OCI-LY3 (cell line): ENCODE data around the gene CD19.

Source experiments
- H2AFZ ChIP-seq: fragments of 200-600, 300-600 bp; shearing (Covaris generic); 2 replicates; pipeline ENCODE4 v1.6.0; 2014; ENCODE audit warnings: antibody characterized with exemption, low read depth, low read length
- H3K27ac ChIP-seq: fragments of 200-600, 300-600 bp; sonication (generic); 2 replicates; pipeline ENCODE4 v1.5.1; 2014; ENCODE audit warnings: mild to moderate bottlenecking, low read length, moderate library complexity, mixed read lengths
- H3K27me3 ChIP-seq: fragments of 200-600, 300-600 bp; sonication (generic); 2 replicates; pipeline ENCODE4 v1.6.1; 2014; ENCODE audit warnings: low read depth, low read length, mixed read lengths
- H3K36me3 ChIP-seq: fragments of 200-600, 300-600 bp; sonication (generic); replicated peaks from 2 replicates; pipeline ENCODE3; 2014; ENCODE audit warnings: low read depth, low read length, mixed read lengths
- H3K4me1 ChIP-seq: fragments of 300-600, 200-600 bp; sonication (generic); 2 replicates; pipeline ENCODE4 v1.6.1; 2014; ENCODE audit warnings: low read length, mixed read lengths
- H3K4me2 ChIP-seq: fragments of 200-600, 300-600 bp; sonication (generic); 2 replicates; pipeline ENCODE4 v1.6.1; 2014; ENCODE audit warnings: low read length, mixed read lengths
- H3K4me3 ChIP-seq: fragments of 300-600, 200-600 bp; sonication (generic); 2 replicates; pipeline ENCODE4 v1.5.1; 2014; ENCODE audit warnings: antibody characterized with exemption, mild to moderate bottlenecking, low read length, moderate library complexity
- H3K79me2 ChIP-seq: fragments of 300-600, 200-600 bp; shearing (Covaris generic); 2 replicates; pipeline ENCODE4 v1.6.1; 2014; ENCODE audit warnings: mild to moderate bottlenecking, low read length, mixed read lengths
- H3K9ac ChIP-seq: fragments of 300-600, 200-600 bp; shearing (Covaris generic); 2 replicates; pipeline ENCODE4 v1.6.0; 2014; ENCODE audit warnings: mild to moderate bottlenecking, low read length, moderate library complexity
- H3K9me3 ChIP-seq: fragments of 200-600, 300-600 bp; shearing (Covaris generic); 2 replicates; pipeline ENCODE4 v1.6.1; 2014; ENCODE audit warnings: low read length, mixed read lengths; ENCODE audit not compliant: insufficient read depth
- H4K20me1 ChIP-seq: fragments of 200-600, 300-600 bp; sonication (generic); 2 replicates; pipeline ENCODE4 v1.6.1; 2016; ENCODE audit warnings: low read length, mixed read lengths; ENCODE audit not compliant: insufficient read depth
- EZH2phosphoT487 ChIP-seq: fragments of 200-600 bp; shearing (Covaris generic); IDR thresholded peaks from 2 replicates; pipeline ENCODE4 v1.6.1; 2018; ENCODE audit warnings: antibody characterized with exemption, mixed run types, low read depth
- TF ChIP-seq, protein P1 (sequence below): fragments of 200-600, 300-600 bp; sonication (generic); IDR thresholded peaks from 2 replicates; pipeline ENCODE4 v1.5.1; 2014; ENCODE audit warnings: antibody characterized with exemption, low read length, low read depth

Gene CD19

DNA sequence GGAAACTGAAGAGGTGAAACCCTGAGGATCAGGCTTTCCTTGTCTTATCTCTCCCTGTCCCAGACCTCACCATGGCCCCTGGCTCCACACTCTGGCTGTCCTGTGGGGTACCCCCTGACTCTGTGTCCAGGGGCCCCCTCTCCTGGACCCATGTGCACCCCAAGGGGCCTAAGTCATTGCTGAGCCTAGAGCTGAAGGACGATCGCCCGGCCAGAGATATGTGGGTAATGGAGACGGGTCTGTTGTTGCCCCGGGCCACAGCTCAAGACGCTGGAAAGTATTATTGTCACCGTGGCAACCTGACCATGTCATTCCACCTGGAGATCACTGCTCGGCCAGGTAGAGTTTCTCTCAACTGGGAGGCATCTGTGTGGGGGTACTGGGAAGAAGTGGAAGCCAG lies 1.4 kb downstream of the CD19 start:
- H3K9ac ChIP-seq = no peak overlapping the region
- no peak overlapping the region for H3K4me3 ChIP-seq
- H3K79me2 ChIP-seq = no peaks in the 10 kb centered on the region
- H3K27me3 ChIP-seq = no peaks in the 10 kb centered on the region
- peaks cover 20% of the 10 kb centered on the region for H3K4me1 ChIP-seq
- no peak overlapping the region for H3K27ac ChIP-seq
- no peaks in the 10 kb centered on the region for H3K9me3 ChIP-seq
- H2AFZ ChIP-seq = no peak overlapping the region
- no peaks in the 10 kb centered on the region for H3K36me3 ChIP-seq
- H3K4me2 ChIP-seq = no peak overlapping the region
- H4K20me1 ChIP-seq = no peaks in the 10 kb centered on the region
- TF ChIP-seq, protein P1, sequence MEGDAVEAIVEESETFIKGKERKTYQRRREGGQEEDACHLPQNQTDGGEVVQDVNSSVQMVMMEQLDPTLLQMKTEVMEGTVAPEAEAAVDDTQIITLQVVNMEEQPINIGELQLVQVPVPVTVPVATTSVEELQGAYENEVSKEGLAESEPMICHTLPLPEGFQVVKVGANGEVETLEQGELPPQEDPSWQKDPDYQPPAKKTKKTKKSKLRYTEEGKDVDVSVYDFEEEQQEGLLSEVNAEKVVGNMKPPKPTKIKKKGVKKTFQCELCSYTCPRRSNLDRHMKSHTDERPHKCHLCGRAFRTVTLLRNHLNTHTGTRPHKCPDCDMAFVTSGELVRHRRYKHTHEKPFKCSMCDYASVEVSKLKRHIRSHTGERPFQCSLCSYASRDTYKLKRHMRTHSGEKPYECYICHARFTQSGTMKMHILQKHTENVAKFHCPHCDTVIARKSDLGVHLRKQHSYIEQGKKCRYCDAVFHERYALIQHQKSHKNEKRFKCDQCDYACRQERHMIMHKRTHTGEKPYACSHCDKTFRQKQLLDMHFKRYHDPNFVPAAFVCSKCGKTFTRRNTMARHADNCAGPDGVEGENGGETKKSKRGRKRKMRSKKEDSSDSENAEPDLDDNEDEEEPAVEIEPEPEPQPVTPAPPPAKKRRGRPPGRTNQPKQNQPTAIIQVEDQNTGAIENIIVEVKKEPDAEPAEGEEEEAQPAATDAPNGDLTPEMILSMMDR = no peak
- TF ChIP-seq EZH2phosphoT487 = no peak

DNA sequence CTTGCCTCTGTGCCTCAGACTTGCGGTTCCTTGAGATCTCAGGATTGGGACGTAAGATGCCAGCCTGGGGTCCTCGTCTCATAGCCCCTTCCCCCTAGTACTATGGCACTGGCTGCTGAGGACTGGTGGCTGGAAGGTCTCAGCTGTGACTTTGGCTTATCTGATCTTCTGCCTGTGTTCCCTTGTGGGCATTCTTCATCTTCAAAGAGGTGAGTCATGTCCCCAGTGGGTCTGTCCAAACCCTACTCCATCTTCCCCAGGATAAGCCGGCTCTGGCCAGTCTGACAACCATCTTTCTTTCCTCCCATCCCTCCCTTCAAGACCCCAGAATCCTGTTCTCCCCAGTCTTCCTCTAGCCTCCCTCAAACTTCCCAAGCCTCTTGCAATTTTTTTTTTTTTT lies 3.6 kb downstream of the CD19 start:
- Histone ChIP-seq H3K4me2 (no peak overlapping the region), H3K79me2 (no peaks in the 10 kb centered on the region), H3K4me3 (no peak overlapping the region), H3K4me1 (peaks cover 17% of the 10 kb centered on the region), H2AFZ (no peak overlapping the region), H3K27me3 (no peaks in the 10 kb centered on the region), H3K9ac (no peak overlapping the region), H4K20me1 (no peaks in the 10 kb centered on the region), H3K36me3 (no peaks in the 10 kb centered on the region), H3K9me3 (no peaks in the 10 kb centered on the region), H3K27ac (no peak overlapping the region)
- no peak for TF ChIP-seq EZH2phosphoT487
- TF ChIP-seq, protein P1 = no peak

DNA sequence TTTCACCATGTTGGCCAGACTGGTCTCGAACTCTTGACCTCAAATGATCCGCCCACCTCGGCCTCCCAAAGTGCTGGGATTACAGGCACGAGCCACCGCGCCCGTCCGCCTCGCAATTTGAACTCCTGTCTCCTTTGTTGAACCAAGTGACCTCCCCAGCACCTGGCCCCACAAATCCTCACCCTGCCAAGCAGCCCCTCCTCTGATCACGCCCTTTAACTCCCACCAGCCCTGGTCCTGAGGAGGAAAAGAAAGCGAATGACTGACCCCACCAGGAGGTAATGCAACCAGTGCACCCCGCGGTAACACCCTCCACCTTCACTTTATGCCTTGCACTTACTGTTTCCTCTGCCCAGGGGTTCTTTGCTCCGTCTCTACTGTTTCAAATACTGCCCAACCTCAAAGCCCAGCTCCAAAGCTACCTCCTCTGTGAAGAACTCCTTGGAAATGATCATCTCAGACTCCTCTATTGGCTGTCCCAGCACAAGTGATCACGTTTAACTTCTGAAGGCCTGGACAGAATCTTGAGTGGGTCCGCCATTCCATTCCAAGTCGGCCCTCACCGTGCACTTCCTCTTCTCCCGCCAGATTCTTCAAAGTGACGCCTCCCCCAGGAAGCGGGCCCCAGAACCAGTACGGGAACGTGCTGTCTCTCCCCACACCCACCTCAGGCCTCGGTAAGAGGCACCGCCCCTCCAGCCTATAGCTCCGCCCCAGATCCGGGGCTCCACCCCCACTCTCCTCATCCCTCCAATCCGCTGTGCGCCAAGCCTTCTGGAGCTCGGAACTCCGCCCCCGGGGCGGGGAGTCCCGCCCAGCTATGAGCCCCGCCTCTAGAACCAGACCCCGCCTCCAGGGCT lies 4.4 kb downstream of the CD19 start:
- no peak overlapping the region for H3K9ac ChIP-seq
- H3K9me3 ChIP-seq = no peaks in the 10 kb centered on the region
- H3K27ac ChIP-seq = no peak overlapping the region
- no peak overlapping the region for H3K4me3 ChIP-seq
- H3K27me3 ChIP-seq = no peaks in the 10 kb centered on the region
- no peaks in the 10 kb centered on the region for H3K36me3 ChIP-seq
- no peaks in the 10 kb centered on the region for H4K20me1 ChIP-seq
- H3K79me2 ChIP-seq = no peaks in the 10 kb centered on the region
- H3K4me2 ChIP-seq = no peak overlapping the region
- H2AFZ ChIP-seq = no peak overlapping the region
- no peak for TF ChIP-seq EZH2phosphoT487
- TF ChIP-seq, protein P1 = no peak
- peaks cover 9% of the 10 kb centered on the region for H3K4me1 ChIP-seq

DNA sequence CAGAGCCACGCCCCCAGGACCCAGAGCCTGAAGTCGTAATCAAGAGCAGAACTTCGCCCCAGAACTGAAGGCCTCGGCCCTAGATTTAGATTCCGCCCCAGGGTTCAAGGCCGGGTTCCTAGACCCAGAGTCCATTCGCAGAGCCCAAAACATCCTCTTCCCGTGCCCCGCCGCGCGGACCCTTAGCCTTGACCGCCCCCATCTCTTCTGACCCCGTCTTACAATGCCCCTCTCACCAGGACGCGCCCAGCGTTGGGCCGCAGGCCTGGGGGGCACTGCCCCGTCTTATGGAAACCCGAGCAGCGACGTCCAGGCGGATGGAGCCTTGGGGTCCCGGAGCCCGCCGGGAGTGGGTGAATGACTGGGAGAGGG lies 5.0 kb downstream of the CD19 start:
- H3K4me1 ChIP-seq = 0 out of 2 replicates have a peak, but pooled peaks cover 3% of the 10 kb centered on the region

More for the DNA sequence above, 5.0 kb downstream of the CD19 start:
- Histone ChIP-seq H3K4me3 (no peak overlapping the region), H4K20me1 (no peaks in the 10 kb centered on the region), H3K27ac (no peak overlapping the region), H3K9ac (no peak overlapping the region), H3K9me3 (no peaks in the 10 kb centered on the region), H3K36me3 (no peaks in the 10 kb centered on the region), H3K79me2 (no peaks in the 10 kb centered on the region), H2AFZ (no peak overlapping the region), H3K4me2 (no peak overlapping the region), H3K27me3 (no peaks in the 10 kb centered on the region)
- TF ChIP-seq EZH2phosphoT487 = no peak
- TF ChIP-seq, protein P1 = no peak
